ENCODE results near the gene SPON2. TPM values are rescaled to one million over a fixed set of nuclear protein-coding genes. Genes with fewer than 3 reads are reported as not detected.

The SPON2 gene
- total RNA-seq, 1 experiment from 2014 or later = 2.3 TPM

GRCh38 chr4:1208266-1208961 lies 36.0 kb upstream of the SPON2 start:
- Histone ChIP-seq H3K4me2 (ENCODE audit: insufficient read depth, insufficient read length, low read length) (no peak overlapping the region), H4K91ac (ENCODE audit: insufficient read length, low read depth, low read length) (no peak overlapping the region), H3K23ac (ENCODE audit: insufficient read length, low read depth, low read length) (no peak overlapping the region), H3K56ac (ENCODE audit: insufficient read length, low read depth, low read length) (no peak overlapping the region), H3K9me3 (ENCODE audit: control insufficient read depth, low read depth, low read length) (no peaks in the 10 kb centered on the region), H3K23me2 (ENCODE audit: insufficient read length, low read depth, low read length, poor library complexity, severe bottlenecking) (peaks cover 3% of the 10 kb centered on the region), H2AFZ (ENCODE audit: low read length) (no peak overlapping the region), H3K27me3 (ENCODE audit: insufficient read depth, low read length) (no peaks in the 10 kb centered on the region), H3K4me1 (ENCODE audit: insufficient read depth, low read length) (no peaks in the 10 kb centered on the region), H3K79me1 (ENCODE audit: insufficient read depth, low read depth, low read length, poor library complexity, severe bottlenecking) (no peaks in the 10 kb centered on the region), H3K18ac (ENCODE audit: insufficient read length, low read depth, low read length) (no peak overlapping the region), H2BK20ac (ENCODE audit: low read depth, low read length, poor library complexity, severe bottlenecking) (no peak overlapping the region), H4K8ac (replicated peaks; ENCODE audit: insufficient read length, low read depth, low read length) (no peak overlapping the region), H3K27ac (ENCODE audit: insufficient read length, low read depth, low read length) (no peak overlapping the region), H4K5ac (ENCODE audit: insufficient read length, low read depth, low read length) (no peak overlapping the region), H2BK5ac (ENCODE audit: insufficient read length, low read length) (no peak overlapping the region), H2BK15ac (ENCODE audit: low read depth, low read length) (no peak overlapping the region; the same call in 1 of the 2 replicates), H3K4ac (ENCODE audit: low read depth, low read length) (no peak overlapping the region), H3T11ph (ENCODE audit: low read length) (no peak overlapping the region), H4K20me1 (ENCODE audit: control insufficient read depth, insufficient read depth, insufficient read length) (no peaks in the 10 kb centered on the region), H3K14ac (ENCODE audit: insufficient read depth, low read length) (no peak overlapping the region), H3K9ac (ENCODE audit: extremely low read depth, insufficient read length, low read length) (no peak overlapping the region), H2BK12ac (ENCODE audit: insufficient read length, low read depth, low read length) (no peak overlapping the region), H2BK120ac (ENCODE audit: low read depth, low read length, poor library complexity, severe bottlenecking) (no peak overlapping the region), H2AK5ac (ENCODE audit: insufficient read length, low read length) (no peak overlapping the region), H3K79me2 (ENCODE audit: insufficient read depth, low read length) (no peaks in the 10 kb centered on the region)
- H3K4me3 Mint-ChIP-seq = no peak overlapping the region
- peaks cover 2% of the 10 kb centered on the region; the same call in 1 of the 2 replicates for H3K27me3 Mint-ChIP-seq (ENCODE audit: low read depth)
- H3K27ac Mint-ChIP-seq = peak overlapping the region in 2 of 3 experiments; percentile 23 to 47; a peak in 1 of 7 replicates
- no peaks in the 10 kb centered on the region for H3K4me1 Mint-ChIP-seq
- no peak for TF ChIP-seq CTCF (conservative IDR thresholded peaks at IDR 0.05)
- H3K36me3 Mint-ChIP-seq (ENCODE audit: insufficient read depth in 1 of 3, low read depth in 3 of 3) = peaks cover 2 to 15% (median 14%) of the 10 kb centered on the region in 3 experiments; a peak in 6 of 7 replicates
- no peak for DNase-seq
- WGBS (ENCODE audit: extremely low coverage, insufficient read length, low lambda C conversion rate) = no CpG with 5 or more reads among the region's 37 CpGs
- no peaks in the 10 kb centered on the region for H3K9me3 Mint-ChIP-seq

Measured in H9 (cell line).